PC-3 (cell line): ENCODE results near the gene PARD6B. TPM values are rescaled to one million over a fixed set of nuclear protein-coding genes. Genes with fewer than 3 reads are reported as not detected.
A peak's percentile ranks its signal among the peaks of the same experiment; 100 is the strongest.

Source experiments
- ATAC-seq: fragments of 200-7000 bp; cut with Tn5 transposase; 2 replicates; pipeline ENCODE4 v1.9.1; 2020; ENCODE audit warnings: mild to moderate bottlenecking, moderate library complexity
- BruUV-seq: library from RNA; stranded (reverse); fragments of 400-500 nt; replicated peaks from 2 replicates; lab custom pipeline; 2021; lab: Mats Ljungman, UMichigan
- CTCF ChIA-PET: fragments of 300-600 bp; sonication (Branson Sonifier 250); formaldehyde crosslinking; loops from one replicate; lab custom pipeline; 2022; ENCODE audit warnings: antibody characterized with exemption; lab: Charles Lee
- POLR2A ChIA-PET: fragments of 300-600 bp; sonication (Branson Sonifier 250); formaldehyde crosslinking; loops from one replicate; lab custom pipeline; 2022; ENCODE audit warnings: antibody characterized with exemption; ENCODE audit not compliant: unreplicated experiment; lab: Charles Lee
- DNase-seq: peaks from one replicate; pipeline ENCODE4 v3.0.0-alpha.2; 2015
- H2AFZ ChIP-seq: fragments of 300-600 bp; sonication (generic); 2 replicates; pipeline ENCODE4 v1.6.0; 2016; ENCODE audit warnings: antibody characterized with exemption, low read length
- H3F3A ChIP-seq: fragments of 300-600 bp; sonication (generic); one replicate; pipeline ENCODE4 v1.6.0; 2017; ENCODE audit warnings: antibody characterized with exemption, low read length, control low read depth, mild to moderate bottlenecking; ENCODE audit not compliant: unreplicated experiment
- H3K27ac ChIP-seq: fragments of 300-600 bp; sonication (generic); 2 replicates; pipeline ENCODE4 v1.5.1; 2016; ENCODE audit warnings: mild to moderate bottlenecking, low read length
- H3K27me3 ChIP-seq: fragments of 300-600 bp; sonication (generic); 2 replicates; pipeline ENCODE4 v1.6.1; 2016; ENCODE audit warnings: low read length, mixed read lengths
- H3K36me3 ChIP-seq: fragments of 300-600 bp; sonication (generic); 2 replicates; pipeline ENCODE4 v1.6.1; 2016; ENCODE audit warnings: low read depth, mixed run types, low read length, mixed read lengths
- H3K4me1 ChIP-seq: fragments of 300-600 bp; sonication (generic); 2 replicates; pipeline ENCODE4 v1.5.1; 2016; ENCODE audit warnings: low read length; ENCODE audit not compliant: insufficient read depth
- H3K4me2 ChIP-seq: fragments of 300-600 bp; sonication (generic); 2 replicates; pipeline ENCODE4 v1.6.0; 2016; ENCODE audit warnings: low read length
- H3K4me3 ChIP-seq: fragments of 300-600 bp; sonication (generic); 2 replicates; pipeline ENCODE4 v1.5.1; 2016; ENCODE audit warnings: mild to moderate bottlenecking, low read length, mixed read lengths
- H3K79me2 ChIP-seq: fragments of 300-600 bp; sonication (generic); 2 replicates; pipeline ENCODE4 v1.6.1; 2017; ENCODE audit warnings: low read length, mixed read lengths
- H3K9ac ChIP-seq: fragments of 300-600 bp; sonication (generic); 2 replicates; pipeline ENCODE4 v1.6.0; 2016; ENCODE audit warnings: mild to moderate bottlenecking, low read length
- H3K9me2 ChIP-seq: fragments of 300-600 bp; sonication (generic); replicated peaks from 2 replicates; pipeline ENCODE4 v1.6.1; 2016; ENCODE audit warnings: mixed run types, low read length, mixed read lengths
- H3K9me3 ChIP-seq: fragments of 300-600 bp; sonication (generic); 2 replicates; pipeline ENCODE4 v1.6.1; 2016; ENCODE audit warnings: low read length, mixed read lengths
- H4K20me1 ChIP-seq: fragments of 300-600 bp; sonication (generic); 2 replicates; pipeline ENCODE4 v1.6.1; 2016; ENCODE audit warnings: low read length, mixed read lengths
- EZH2 ChIP-seq: fragments of 300-600 bp; sonication (generic); IDR thresholded peaks from one replicate; pipeline ENCODE4 v1.6.1; 2017; ENCODE audit warnings: antibody characterized with exemption, mild to moderate bottlenecking, low read length; ENCODE audit not compliant: unreplicated experiment
- EZH2phosphoT487 ChIP-seq: fragments of 300-600 bp; sonication (generic); IDR thresholded peaks from 2 replicates; pipeline ENCODE4 v1.6.1; 2018; ENCODE audit warnings: mild to moderate bottlenecking, antibody characterized with exemption, low read length, borderline replicate concordance
- intact Hi-C: fragments of 100-400 bp; cut with micrococcal nuclease; formaldehyde crosslinking; loops from 2 replicates; pipeline ENCODE4 v1.9.0; 2023
- total RNA-seq: library from RNA; depleted of rRNA; stranded (reverse); fragments of >200 nt; gene quantifications from 2 replicates; pipeline ENCODE4 v1.2.3, GENCODE V29; 2014
- TF ChIP-seq, protein P1 (sequence below): fragments of 300-600 bp; sonication (generic); conservative IDR thresholded peaks from 2 replicates; pipeline ENCODE4 v1.5.1; 2017; ENCODE audit warnings: antibody characterized with exemption, low read depth, mild to moderate bottlenecking, low read length

The PARD6B gene
- total RNA-seq, 1 experiment from 2014 or later: 4.3 TPM

DNA sequence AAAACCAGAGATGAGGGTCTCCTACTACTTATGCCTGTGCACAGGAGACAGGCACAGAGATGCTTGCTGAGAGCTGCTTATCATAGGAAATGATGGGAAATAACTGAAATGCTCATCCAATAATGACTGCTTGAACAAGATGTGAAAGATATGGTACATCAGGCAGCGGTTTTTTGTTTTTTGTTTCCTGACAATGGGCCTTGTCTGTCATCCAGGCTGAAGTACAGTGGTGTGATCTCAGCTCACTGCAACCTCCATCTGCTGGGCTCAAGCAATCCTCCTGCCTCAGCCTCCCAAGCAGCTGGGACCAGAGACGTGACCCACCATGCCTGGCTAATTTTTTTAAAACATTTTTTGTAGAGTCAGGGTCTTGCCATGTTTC lies 38.8 kb upstream of the PARD6B start:
- Histone ChIP-seq H3K9me2 (no peaks in the 10 kb centered on the region), H3K79me2 (no peaks in the 10 kb centered on the region), H3K27me3 (no peaks in the 10 kb centered on the region), H4K20me1 (no peaks in the 10 kb centered on the region), H3K4me2 (no peak overlapping the region), H3K27ac (no peak overlapping the region), H3K9ac (no peak overlapping the region), H2AFZ (no peak overlapping the region), H3K4me3 (no peak overlapping the region), H3K36me3 (no peaks in the 10 kb centered on the region), H3K4me1 (peaks cover 14% of the 10 kb centered on the region), H3K9me3 (no peaks in the 10 kb centered on the region), H3F3A (no peaks in the 10 kb centered on the region)
- ATAC-seq (no peak), DNase-seq (no peak)
- intact Hi-C loops: no loop called here
- no peak for TF ChIP-seq EZH2phosphoT487
- TF ChIP-seq, protein P1, sequence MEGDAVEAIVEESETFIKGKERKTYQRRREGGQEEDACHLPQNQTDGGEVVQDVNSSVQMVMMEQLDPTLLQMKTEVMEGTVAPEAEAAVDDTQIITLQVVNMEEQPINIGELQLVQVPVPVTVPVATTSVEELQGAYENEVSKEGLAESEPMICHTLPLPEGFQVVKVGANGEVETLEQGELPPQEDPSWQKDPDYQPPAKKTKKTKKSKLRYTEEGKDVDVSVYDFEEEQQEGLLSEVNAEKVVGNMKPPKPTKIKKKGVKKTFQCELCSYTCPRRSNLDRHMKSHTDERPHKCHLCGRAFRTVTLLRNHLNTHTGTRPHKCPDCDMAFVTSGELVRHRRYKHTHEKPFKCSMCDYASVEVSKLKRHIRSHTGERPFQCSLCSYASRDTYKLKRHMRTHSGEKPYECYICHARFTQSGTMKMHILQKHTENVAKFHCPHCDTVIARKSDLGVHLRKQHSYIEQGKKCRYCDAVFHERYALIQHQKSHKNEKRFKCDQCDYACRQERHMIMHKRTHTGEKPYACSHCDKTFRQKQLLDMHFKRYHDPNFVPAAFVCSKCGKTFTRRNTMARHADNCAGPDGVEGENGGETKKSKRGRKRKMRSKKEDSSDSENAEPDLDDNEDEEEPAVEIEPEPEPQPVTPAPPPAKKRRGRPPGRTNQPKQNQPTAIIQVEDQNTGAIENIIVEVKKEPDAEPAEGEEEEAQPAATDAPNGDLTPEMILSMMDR: no peak
- no peak for TF ChIP-seq EZH2
- BruUV-seq: no TSS peak
- ChIA-PET POLR2A (interaction anchor here (0.6 kb wide), 1 partner anchor 14 kb away, joined by 22 read pairs; no protein-coding TSS in a partner anchor), CTCF (no interaction called here)

DNA sequence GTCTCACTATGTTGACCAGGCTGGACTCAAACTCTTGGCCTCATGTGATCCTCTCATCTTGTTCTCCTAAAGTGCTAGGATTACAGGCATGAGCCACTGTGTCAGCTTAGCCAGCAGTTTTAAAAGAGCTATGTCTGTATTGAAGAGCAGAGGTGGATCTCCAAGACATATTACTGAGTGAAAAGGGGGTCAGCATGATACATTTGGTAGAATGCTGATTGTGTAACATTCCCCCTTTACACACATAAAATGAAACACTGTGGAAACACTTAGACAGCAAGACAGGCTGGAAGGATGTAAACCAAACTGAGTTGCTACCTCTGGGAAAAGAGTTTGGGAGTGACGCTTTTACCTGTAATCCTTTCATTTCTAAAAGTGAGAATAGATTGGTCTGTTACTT lies 38.4 kb upstream of the PARD6B start:
- ATAC-seq (no peak), DNase-seq (no peak)
- H3K4me3 ChIP-seq: no peak overlapping the region
- H3K9me3 ChIP-seq: no peaks in the 10 kb centered on the region
- POLR2A ChIA-PET: no interaction called here
- no peak overlapping the region for H3K27ac ChIP-seq
- H3K79me2 ChIP-seq: no peaks in the 10 kb centered on the region
- H2AFZ ChIP-seq: no peak overlapping the region
- H3K9ac ChIP-seq: no peak overlapping the region
- no peaks in the 10 kb centered on the region for H3F3A ChIP-seq
- intact Hi-C loops: no loop called here
- no peak overlapping the region for H3K4me2 ChIP-seq
- CTCF ChIA-PET: no interaction called here
- TF ChIP-seq EZH2phosphoT487 (no peak), EZH2 (no peak)
- TF ChIP-seq, protein P1: no peak
- no peaks in the 10 kb centered on the region for H4K20me1 ChIP-seq
- no TSS peak for BruUV-seq
- no peaks in the 10 kb centered on the region for H3K36me3 ChIP-seq
- H3K27me3 ChIP-seq: no peaks in the 10 kb centered on the region
- no peaks in the 10 kb centered on the region for H3K9me2 ChIP-seq
- peaks cover 14% of the 10 kb centered on the region for H3K4me1 ChIP-seq

DNA sequence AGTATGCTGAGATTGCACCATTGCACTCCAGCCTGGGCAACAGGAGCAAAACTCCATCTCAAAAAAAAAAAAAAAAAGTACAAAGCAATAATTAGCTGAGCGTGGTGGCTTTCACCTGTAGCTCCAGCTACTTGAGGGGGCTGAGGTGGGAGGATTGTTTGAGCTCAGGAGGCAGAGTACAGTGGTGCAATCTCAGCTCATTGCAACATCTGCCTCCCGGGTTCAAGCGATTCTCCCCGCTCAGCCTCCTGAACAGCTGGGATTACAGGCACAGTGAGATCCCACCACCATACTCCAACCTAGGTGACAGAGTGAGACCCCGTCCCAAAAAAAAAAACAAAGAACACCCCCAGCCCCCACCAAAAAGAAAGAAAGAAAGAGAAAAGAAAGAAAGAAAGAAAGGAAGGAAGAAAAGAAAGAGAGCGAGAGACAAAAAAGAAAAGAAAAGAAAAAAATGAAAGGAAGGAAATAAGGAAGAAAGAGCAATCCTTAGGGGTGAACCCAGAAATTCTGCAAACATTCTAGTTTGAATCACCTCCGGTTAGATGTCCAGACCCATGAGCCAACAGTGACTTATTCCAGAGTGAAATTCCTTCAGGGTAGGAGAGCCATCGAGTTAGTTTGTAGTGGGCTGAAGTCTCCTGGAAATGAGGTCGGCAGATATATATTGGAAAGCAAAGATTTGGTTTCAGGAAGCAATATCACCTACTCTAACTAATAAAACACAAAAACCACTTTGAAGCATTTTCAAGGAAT lies 36.8 kb upstream of the PARD6B start:
- Histone ChIP-seq H3K4me1 (peaks cover 14% of the 10 kb centered on the region), H3K9ac (no peak overlapping the region), H3F3A (no peaks in the 10 kb centered on the region), H3K27me3 (no peaks in the 10 kb centered on the region), H3K9me3 (no peaks in the 10 kb centered on the region), H4K20me1 (no peaks in the 10 kb centered on the region), H3K36me3 (no peaks in the 10 kb centered on the region), H3K4me2 (peak overlapping the region; percentile 65), H3K27ac (peak overlapping the region; percentile 44), H3K4me3 (peak overlapping the region; percentile 26; the same call in 1 of the 2 replicates), H2AFZ (peak overlapping the region; percentile 56), H3K79me2 (no peaks in the 10 kb centered on the region), H3K9me2 (no peaks in the 10 kb centered on the region)
- ChIA-PET CTCF (no interaction called here), POLR2A (interaction anchor here (0.6 kb wide), 1 partner anchor 272 kb away, joined by 3 read pairs; no protein-coding TSS in a partner anchor)
- intact Hi-C loops: no loop called here
- peak; percentile 66 for DNase-seq
- TF ChIP-seq EZH2 (no peak), EZH2phosphoT487 (no peak)
- TF ChIP-seq, protein P1: no peak
- BruUV-seq: no TSS peak
- ATAC-seq: peak; percentile 88
